Transverse colon (tissue), 4 donors: Measurements from ENCODE around the gene MYO1A. TPM values are rescaled to one million over a fixed set of nuclear protein-coding genes. Genes with fewer than 3 reads are reported as not detected.

ENCODE experiments used
- DNase-seq: peaks from one replicate; pipeline ENCODE4 v3.0.0-alpha.2; 2019
- H3K27ac ChIP-seq, 4 donors: fragments of 200-600 bp; sonication (generic); 2 replicates each; pipeline ENCODE4 v1.5.1; 2016 to 2018; ENCODE audit warnings: inconsistent platforms in 4 of 4
- H3K27me3 ChIP-seq: fragments of 200-600 bp; sonication (generic); 2 replicates; pipeline ENCODE4 v1.5.1; 2017; ENCODE audit warnings: inconsistent platforms
- H3K36me3 ChIP-seq, 4 donors: fragments of 200-600 bp; sonication (generic); 2 replicates each; pipeline ENCODE4 v1.5.1; 2017 to 2019; ENCODE audit warnings: inconsistent platforms in 4 of 4
- H3K4me1 ChIP-seq, 4 donors: fragments of 200-600 bp; sonication (generic); 2 replicates each; pipeline ENCODE4 v1.5.1; 2017 to 2020; ENCODE audit warnings: inconsistent platforms in 4 of 4
- H3K4me3 ChIP-seq, 4 donors: fragments of 200-600 bp; sonication (generic); 1 replicate in 1 of 4; 2 replicates in 3 of 4; pipeline versions ENCODE4 v1.5.1 to v1.6.1; 2017 to 2019; ENCODE audit warnings: inconsistent platforms in 4 of 4
- H3K9me3 ChIP-seq, 2 donors: fragments of 200-600 bp; sonication (generic); 2 replicates each; pipeline ENCODE4 v1.5.1; 2017 to 2019; ENCODE audit warnings: inconsistent platforms in 2 of 2
- CTCF ChIP-seq, 5 experiments: fragments of 200-600 bp in 3 of 5; fragments of 450-650 bp in 2 of 5; sonication (generic) in 3 of 5; IDR thresholded peaks; 1 replicate in 2 of 5; 2 replicates in 3 of 5; pipeline ENCODE4 v1.5.1; 2016 to 2017; ENCODE audit warnings: antibody characterized with exemption in 5 of 5, inconsistent platforms in 3 of 5, mild to moderate bottlenecking in 2 of 5, moderate library complexity in 1 of 5
- EP300 ChIP-seq: sonication (generic); formaldehyde crosslinking; IDR thresholded peaks from one replicate; pipeline ENCODE4 v1.6.1; 2017; ENCODE audit warnings: antibody characterized with exemption, low read depth
- POLR2A ChIP-seq: fragments of 450-650 bp; IDR thresholded peaks from one replicate; pipeline ENCODE4 v1.6.1; 2016; ENCODE audit warnings: antibody characterized with exemption, mild to moderate bottlenecking, moderate library complexity
- POLR2AphosphoS5 ChIP-seq, 3 donors: sonication (generic); formaldehyde crosslinking; IDR thresholded peaks; one replicate each; pipeline ENCODE4 v1.6.1; 2016; ENCODE audit warnings: antibody characterized with exemption in 3 of 3
- WGBS, 2 donors: methylation state at CpG; one replicate each; pipeline ENCODE4 v1.1.5; 2018; ENCODE audit warnings: low coverage in 1 of 2; 5-methylcytosine and 5-hydroxymethylcytosine counted together
- in situ Hi-C, 4 donors: fragments of 200-750 bp; cut with MboI; loops; one replicate each; pipeline versions ENCODE4 v1.15.0 to v1.15.1; 2017; ENCODE audit warnings: low sequenced_read_pairs in 3 of 4, low pct_ligation_motif_present in 1 of 4, low pct_unique_long_range_greater_than_20kb in 1 of 4
- intact Hi-C: fragments of 100-400 bp; cut with DNase I; formaldehyde crosslinking; loops from one replicate; pipeline ENCODE4 v1.15.1; 2023; ENCODE audit warnings: low total_unique reads
- total RNA-seq, 4 donors: library from RNA; depleted of rRNA; stranded (reverse); fragments of >200 nt; gene quantifications; one replicate each; pipeline ENCODE4 v1.1.0, GENCODE V29; 2016

The MYO1A gene
- total RNA-seq, 4 donors from 2014 or later, result 118 to 234 (median 184) TPM

DNA sequence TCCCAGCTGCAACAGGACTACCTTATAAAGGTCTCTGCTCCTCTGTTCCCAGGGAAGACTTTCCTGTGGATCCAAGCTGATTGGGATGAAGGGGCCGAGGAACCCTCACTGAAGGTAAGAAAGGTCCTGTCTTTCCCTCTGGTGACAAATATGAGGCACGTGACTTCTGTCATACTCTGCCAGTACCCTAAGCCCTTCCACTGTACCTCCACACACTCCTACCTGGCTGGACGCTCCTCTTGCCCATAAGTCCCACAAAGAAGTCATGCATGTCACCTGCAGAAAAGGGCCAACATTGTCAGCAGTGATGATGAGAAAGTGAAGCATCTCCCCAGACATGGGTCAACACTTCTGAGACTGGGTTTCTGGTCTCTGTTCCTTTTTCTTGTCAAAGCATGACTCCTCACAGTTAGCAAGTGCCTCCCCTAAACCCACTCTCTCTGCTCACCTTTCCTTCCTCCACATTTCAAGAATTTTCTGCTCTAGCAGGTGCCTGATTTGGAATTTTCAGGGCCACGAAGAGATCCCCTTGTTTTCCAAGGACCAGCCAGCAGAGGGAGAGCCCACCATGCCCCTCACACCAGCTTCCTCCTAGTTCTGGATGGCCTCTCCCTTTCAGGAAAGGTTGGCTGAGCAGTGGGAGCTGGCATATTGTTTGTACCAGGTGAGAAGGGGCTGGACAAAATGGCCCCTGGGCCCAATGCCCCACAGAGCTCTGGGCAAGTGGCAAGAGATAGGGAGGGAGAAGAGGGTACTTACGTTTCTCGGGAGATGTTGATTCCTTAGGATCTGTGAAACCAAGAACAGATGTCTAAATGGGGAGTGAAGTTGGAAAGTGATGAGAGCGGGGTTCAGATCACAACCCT lies 37.1 kb downstream of the MYO1A start:
- H3K27ac ChIP-seq, result no peak overlapping the region
- no peaks in the 10 kb centered on the region for H3K9me3 ChIP-seq
- no peaks in the 10 kb centered on the region for H3K36me3 ChIP-seq
- no peak overlapping the region for H3K4me3 ChIP-seq
- intact Hi-C loops (loop anchor here (2.0 kb wide), 1 partner anchor 52 kb away; no protein-coding TSS in a partner anchor), in situ Hi-C loops (loop anchor here in 1 of 4 donors (10.0 kb wide), 1 partner anchor 162 kb away; no protein-coding TSS in a partner anchor)
- 87% methylated on average over 7 of the region's 7 CpGs; no CpG with 5 or more reads in 1 of the 2 donors for WGBS, 2 donors
- no peak for DNase-seq
- no peaks in the 10 kb centered on the region for H3K27me3 ChIP-seq
- peaks cover 3 to 12% (median 7%) of the 10 kb centered on the region in 4 donors for H3K4me1 ChIP-seq
- no peak for TF ChIP-seq EP300
- TF ChIP-seq POLR2A, result no peak
- no peak for TF ChIP-seq POLR2AphosphoS5 (IDR thresholded peaks at IDR 0.05)
- TF ChIP-seq CTCF (IDR thresholded peaks at IDR 0.05), result no peak

GRCh38 chr12:57011438-57012424 lies 38.2 kb downstream of the MYO1A start:
- peaks cover 7 to 17% (median 11%) of the 10 kb centered on the region in 4 donors for H3K4me1 ChIP-seq
- no peak for TF ChIP-seq EP300
- no peak for TF ChIP-seq POLR2A
- no peak for TF ChIP-seq POLR2AphosphoS5 (IDR thresholded peaks at IDR 0.05)
- TF ChIP-seq CTCF (IDR thresholded peaks at IDR 0.05), result no peak
- H3K9me3 ChIP-seq, result no peaks in the 10 kb centered on the region
- no peak for DNase-seq
- H3K36me3 ChIP-seq, result no peaks in the 10 kb centered on the region
- in situ Hi-C loops (loop anchor here in 1 of 4 donors (10.0 kb wide), 1 partner anchor 163 kb away; no protein-coding TSS in a partner anchor), intact Hi-C loops (loop anchor here (2.0 kb wide), 1 partner anchor 53 kb away; no protein-coding TSS in a partner anchor)
- H3K4me3 ChIP-seq, result no peak overlapping the region
- H3K27me3 ChIP-seq, result no peaks in the 10 kb centered on the region
- H3K27ac ChIP-seq, result no peak overlapping the region
- WGBS, 2 donors, result 67 to 94% methylated on average over 3 to 12 of the region's 12 CpGs

- Histone ChIP-seq H3K27ac (no peak overlapping the region), H3K4me1 (peaks cover 9 to 20% (median 15%) of the 10 kb centered on the region in 4 donors), H3K36me3 (no peaks in the 10 kb centered on the region), H3K27me3 (no peaks in the 10 kb centered on the region), H3K4me3 (no peak overlapping the region), H3K9me3 (no peaks in the 10 kb centered on the region)
- 70 to 71% methylated on average over 4 of the region's 4 CpGs for WGBS, 2 donors
- intact Hi-C loops (no loop called here), in situ Hi-C loops (loop anchor here in 1 of 4 donors (10.0 kb wide), 1 partner anchor 164 kb away; no protein-coding TSS in a partner anchor)
- DNase-seq, result no peak
- TF ChIP-seq CTCF (IDR thresholded peaks at IDR 0.05), result no peak
- no peak for TF ChIP-seq EP300
These were observed 39.2 kb downstream of the MYO1A start for GRCh38 chr12:57010627-57011247.
